ENCODE data around the gene UNC93A.

DNA sequence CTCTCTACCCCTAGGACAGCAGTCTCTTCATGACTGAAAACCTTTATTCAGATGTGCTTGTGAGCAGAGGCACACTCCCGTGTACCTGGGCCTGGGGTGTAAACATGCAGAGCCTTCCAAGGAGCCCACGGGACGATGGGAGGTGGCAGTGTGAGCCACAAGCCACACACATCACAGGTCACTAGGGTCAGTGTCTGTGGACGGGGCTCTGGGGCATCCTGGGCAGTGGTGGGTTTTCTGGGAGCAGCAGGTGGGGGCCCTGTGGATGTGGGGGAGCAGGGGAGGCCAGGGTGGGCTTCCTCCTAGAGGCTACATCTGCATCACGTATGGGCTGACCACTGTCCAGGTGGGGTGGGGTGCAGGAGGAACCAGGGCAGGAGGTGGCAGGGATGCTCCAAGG lies 17.1 kb downstream of the UNC93A start:
- TF ChIP-seq, protein P1, sequence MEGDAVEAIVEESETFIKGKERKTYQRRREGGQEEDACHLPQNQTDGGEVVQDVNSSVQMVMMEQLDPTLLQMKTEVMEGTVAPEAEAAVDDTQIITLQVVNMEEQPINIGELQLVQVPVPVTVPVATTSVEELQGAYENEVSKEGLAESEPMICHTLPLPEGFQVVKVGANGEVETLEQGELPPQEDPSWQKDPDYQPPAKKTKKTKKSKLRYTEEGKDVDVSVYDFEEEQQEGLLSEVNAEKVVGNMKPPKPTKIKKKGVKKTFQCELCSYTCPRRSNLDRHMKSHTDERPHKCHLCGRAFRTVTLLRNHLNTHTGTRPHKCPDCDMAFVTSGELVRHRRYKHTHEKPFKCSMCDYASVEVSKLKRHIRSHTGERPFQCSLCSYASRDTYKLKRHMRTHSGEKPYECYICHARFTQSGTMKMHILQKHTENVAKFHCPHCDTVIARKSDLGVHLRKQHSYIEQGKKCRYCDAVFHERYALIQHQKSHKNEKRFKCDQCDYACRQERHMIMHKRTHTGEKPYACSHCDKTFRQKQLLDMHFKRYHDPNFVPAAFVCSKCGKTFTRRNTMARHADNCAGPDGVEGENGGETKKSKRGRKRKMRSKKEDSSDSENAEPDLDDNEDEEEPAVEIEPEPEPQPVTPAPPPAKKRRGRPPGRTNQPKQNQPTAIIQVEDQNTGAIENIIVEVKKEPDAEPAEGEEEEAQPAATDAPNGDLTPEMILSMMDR (conservative IDR thresholded peaks at IDR 0.05; ENCODE audit: low read depth, low read length): no peak
- no peak for TF ChIP-seq EZH2 (IDR thresholded peaks at IDR 0.05; ENCODE audit: borderline replicate concordance, low read depth, low read length, poor library complexity, severe bottlenecking)

Measured in A673 (cell line).